CD4-positive, alpha-beta T cell treated with Interleukin-4 for 1 hour (primary cell): ENCODE measurements around the gene FAM171A2.
A peak's percentile ranks its signal among the peaks of the same experiment; 100 is the strongest.
"Not testable (repeated sequence)": the region's sequence is repeated elsewhere in the genome, so short reads cannot be mapped to it uniquely, and the experiment has no call there.

ENCODE experiments used
- DNase-seq, 2 donors: peaks; one replicate each; pipeline ENCODE4 v3.0.0-alpha.2; 2020 to 2022

The FAM171A2 gene

DNA sequence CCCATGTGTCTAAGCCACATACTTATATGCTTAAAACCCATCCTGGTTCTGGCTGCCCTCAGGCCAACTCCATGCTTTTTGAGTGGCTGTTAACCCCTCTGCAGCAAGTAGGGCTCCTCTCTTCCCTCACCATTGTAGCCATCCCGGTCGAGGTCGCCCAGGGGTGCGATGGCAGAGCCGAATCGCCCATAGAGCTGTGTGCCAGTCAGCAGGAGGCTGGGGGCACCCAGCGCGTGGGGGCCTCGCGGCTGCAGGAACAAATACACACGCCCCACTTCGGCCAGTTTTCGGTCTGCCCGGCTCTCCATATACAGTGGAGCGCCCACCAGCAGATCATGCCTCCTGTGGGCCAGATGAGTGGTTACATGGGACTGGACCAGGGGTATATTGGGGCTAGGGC, 19.7 kb upstream of the FAM171A2 start:
- DNase-seq: no peak

GRCh38 chr17:44382917-44383316, 19.3 kb upstream of the FAM171A2 start:
- no peak for DNase-seq

DNA sequence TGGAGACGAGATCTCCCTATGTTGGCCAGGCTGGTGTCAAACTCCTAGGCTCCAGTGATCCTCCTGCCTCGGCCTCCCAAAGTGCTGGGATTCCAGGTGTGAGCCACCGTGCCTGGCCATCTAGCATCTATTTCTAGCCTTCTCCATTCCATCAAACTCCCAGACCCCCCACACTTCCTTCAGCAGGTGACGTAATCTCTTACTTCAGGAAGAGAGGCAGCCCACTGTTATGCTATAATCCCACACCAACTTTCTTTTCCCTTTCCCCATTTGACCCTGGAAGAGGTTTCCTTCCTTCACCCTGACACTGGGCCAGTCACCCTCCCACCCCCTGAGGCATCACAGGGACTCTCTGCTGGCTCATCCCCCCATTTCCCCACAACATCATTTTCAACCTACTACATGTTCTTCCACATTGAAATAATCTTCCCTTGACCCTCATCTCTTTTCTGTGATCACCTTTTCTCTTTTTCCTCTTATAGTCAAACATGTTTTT, 18.2 kb upstream of the FAM171A2 start:
- DNase-seq: no peak

GRCh38 chr17:44380767-44381166, 17.1 kb upstream of the FAM171A2 start:
- DNase-seq: no peak

- DNase-seq: no peak
These were observed 16.2 kb upstream of the FAM171A2 start for GRCh38 chr17:44379887-44380286.

- no peak for DNase-seq
These were observed 14.6 kb upstream of the FAM171A2 start for GRCh38 chr17:44378171-44378705.

DNA sequence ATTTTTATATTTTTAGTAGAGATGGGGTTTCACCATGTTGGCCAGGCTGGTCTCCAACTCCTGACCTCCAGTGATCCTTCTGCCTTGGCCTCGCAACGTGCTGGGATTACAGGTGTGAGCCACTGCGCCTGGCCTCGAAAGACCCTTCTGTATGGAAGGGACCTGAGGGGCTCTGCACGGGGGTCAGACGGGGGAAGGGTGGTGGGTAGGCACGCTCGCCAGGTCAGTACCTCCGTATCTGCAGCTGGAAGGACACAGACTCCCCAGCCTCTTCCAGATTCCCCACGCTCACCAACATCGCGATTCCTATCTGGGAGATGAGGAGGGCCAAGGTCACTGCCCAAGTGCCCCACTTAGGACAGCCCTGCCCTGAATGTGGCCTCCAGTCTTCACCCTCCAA, 13.1 kb upstream of the FAM171A2 start:
- DNase-seq: no peak

- no peak for DNase-seq
These were observed 12.5 kb upstream of the FAM171A2 start for GRCh38 chr17:44376124-44376523.

- no peak for DNase-seq
These were observed 11.8 kb upstream of the FAM171A2 start for GRCh38 chr17:44375196-44376017.

DNA sequence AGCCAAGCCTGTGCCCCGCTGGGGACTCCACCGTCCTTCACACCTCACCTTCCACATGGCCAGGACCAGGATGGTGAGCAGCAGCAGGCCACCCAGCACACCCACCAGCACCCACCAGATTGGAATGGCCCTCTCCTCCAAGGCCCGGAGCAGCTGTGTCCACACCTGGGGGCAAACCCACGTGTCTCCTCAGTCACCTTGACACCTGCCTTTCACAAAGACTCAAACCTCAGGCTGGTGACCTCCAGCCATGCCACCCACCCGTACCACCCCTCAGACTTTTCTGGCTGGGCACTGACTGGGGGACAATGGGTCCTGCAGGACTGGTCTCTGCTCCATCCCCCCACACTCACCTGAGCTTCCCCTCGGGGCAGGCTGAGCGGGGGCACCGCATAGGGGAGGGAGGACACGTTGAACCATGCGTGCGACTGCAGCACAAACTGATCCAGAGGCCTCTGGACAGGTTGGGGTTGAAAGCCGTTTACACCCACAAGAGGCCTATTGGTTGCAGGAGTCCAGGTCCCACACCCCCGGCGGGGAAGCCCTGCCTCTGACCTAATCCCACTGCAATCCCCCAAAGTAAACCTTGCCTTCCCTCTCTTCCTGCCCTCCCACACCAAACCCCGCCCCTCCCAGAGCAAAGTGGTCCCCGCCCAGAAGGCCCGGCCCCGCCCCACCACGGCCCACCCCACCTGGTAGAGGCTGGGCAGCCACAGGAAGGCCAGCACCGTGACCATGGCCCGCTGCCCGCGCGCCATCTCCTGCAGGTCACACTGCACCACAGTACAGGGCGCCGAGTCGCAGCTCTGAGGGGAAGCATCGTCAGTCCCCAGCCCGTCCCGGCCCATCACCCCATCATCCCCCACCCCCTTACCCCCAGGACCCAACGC, 10.9 kb upstream of the FAM171A2 start:
- no peak for DNase-seq

DNA sequence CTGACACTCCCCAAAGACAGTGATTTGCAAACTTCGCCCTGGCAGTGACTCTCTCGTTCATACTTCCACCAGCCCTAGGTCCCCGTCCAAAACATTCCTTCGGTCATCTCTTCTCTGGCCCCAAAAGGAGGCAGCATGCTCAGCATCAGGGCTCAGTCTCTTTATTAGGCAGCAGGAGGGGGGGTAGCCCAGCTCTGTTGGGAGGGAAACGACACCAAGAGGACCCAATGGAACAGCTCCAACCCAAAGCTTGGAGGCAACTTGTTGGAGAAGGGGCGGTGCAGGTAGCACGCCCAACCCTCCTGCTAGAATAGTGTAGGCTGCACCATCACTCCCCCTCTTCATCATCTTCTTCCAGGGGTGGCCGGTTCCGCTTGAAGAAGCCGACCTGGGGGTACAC, 8.4 kb upstream of the FAM171A2 start:
- DNase-seq: no peak

- peak; percentile 20 to 26 for DNase-seq
These were observed 5.9 kb upstream of the FAM171A2 start for GRCh38 chr17:44369414-44370023.

DNA sequence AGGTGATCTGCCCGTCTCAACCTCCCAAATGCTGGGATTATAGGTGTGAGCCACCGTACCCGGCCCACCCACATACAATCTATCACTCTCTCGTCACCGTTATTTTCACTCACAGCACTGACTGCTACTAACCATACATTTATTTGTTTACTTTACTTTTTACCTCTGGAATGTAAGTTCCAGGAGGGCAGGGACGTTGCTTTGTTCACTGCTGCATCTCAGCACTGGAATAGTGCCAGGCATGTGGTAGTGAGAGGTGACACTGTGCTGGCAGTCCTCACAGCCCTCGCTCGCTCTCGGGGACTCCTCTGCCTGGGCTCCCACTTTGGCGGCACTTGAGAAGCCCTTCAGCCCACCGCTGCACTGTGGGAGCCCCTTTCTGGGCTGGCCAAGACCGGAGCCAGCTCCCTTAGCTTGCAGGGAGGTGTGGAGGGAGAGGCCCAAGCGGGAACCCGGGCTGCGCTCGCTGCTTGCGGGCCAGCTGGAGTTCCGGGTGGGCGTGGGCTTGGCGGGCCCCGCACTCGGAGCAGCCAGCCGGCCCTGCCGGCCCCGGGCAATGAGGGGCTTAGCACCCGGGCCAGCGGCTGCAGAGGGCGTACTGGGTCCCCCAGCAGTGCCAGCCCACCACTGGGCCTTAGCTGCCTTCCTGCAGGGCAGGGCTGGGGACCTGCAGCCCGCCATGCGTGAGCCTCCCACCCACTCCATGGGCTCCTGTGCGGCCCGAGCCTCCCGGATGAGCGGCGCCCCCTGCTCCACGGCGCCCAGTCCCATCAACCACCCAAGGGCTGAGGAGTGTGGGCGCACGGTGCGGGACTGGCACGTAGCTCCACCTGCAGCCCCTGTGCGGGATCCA, 5.0 kb upstream of the FAM171A2 start:
- DNase-seq: not testable (repeated sequence)

GRCh38 chr17:44367231-44367979, 3.8 kb upstream of the FAM171A2 start:
- no peak for DNase-seq

DNA sequence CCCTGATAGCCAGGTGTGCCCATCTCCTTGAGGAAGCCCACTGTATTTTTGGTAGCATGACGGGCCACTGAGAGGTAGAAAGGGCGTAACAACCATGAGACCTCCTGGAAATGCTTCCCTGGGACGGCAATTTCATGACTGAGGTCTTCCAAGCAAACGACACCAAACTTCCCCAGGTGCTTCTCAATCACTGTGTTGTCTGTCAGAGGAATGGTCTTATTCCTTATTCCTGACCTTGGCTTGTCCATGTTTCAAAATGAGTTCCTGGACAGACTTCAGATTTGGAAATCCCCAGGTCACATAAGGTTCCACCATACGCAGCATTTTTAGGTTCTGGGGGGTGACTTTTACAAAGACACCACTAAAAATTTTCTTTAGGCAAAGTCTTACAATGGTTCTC, 1.4 kb upstream of the FAM171A2 start:
- DNase-seq: not testable (repeated sequence)

GRCh38 chr17:44362949-44363612, 572 bp downstream of the FAM171A2 start:
- no peak for DNase-seq

GRCh38 chr17:44362459-44362948, 1.1 kb downstream of the FAM171A2 start:
- DNase-seq: no peak

- no peak for DNase-seq
These were observed 2.1 kb downstream of the FAM171A2 start for GRCh38 chr17:44361292-44362260.

DNA sequence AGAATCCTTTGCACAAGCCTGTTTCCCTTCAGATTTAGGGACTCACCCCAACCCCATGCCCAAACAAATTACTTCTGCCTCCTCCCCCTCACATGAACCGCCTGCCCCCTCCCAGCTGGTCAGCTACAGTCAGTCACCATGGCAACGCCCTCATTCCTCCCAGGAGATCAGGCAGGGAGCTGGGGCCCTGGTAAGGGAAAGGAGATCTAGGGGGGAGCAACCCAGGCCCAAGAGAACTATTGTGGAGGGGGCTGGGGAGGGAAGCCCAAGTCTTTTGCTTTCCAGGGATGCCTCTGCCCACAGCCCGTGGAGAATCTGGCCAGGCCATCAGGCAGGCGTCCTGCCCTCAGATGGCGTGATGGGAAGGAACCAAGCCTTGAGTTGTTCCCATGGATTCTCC, 2.8 kb downstream of the FAM171A2 start:
- no peak for DNase-seq
